NCI-H2196 (cell line): Measurements from ENCODE around the gene RBM25.
A peak's percentile ranks its signal among the peaks of the same experiment; 100 is the strongest.
"Not testable (repeated sequence)": the region's sequence is repeated elsewhere in the genome, so short reads cannot be mapped to it uniquely, and the experiment has no call there.

Experiments
- DNase-seq: peaks from one replicate; lab custom pipeline; 2025; ENCODE audit not compliant: unreplicated experiment; lab: John Stamatoyannopoulos, UW

RBM25 gene

DNA sequence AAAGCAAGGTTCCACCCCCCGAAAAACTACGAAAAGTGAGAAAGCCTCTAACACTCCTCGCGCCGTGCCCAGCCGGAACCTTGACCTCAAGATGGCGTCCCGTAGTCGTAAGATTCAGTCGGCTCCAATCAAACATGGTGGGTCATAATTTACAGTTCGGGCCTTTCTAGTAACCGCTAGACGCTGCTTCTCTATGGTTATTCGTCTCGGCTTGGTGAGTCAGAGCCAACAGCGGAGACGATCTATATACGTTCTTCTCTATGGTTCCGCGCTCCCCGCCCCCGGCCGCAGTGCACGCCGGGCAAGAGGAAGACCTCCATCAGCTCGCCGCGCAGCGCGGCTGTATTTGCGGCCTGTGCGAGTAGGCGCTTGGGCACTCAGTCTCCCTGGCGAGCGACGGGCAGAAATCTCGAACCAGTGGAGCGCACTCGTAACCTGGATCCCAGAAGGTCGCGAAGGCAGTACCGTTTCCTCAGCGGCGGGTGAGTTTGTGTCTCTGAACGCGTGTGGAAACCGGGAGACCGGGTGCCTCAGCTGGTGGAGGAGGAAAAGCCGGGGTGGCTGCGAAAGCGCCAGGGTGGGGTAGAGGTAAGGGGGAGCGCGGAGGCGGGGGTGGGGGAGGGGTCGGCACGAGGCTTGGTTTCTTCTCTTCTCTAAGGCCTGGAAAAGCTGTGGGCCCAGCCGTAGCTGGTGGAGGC is at the start of gene RBM25:
TSS of gene RBM25 (plus strand) at position 311 of the 698 bp plus-strand sequence. CDS start 13,108 bp downstream, outside the sequence.
- DNase-seq, result peak; percentile 97

DNA sequence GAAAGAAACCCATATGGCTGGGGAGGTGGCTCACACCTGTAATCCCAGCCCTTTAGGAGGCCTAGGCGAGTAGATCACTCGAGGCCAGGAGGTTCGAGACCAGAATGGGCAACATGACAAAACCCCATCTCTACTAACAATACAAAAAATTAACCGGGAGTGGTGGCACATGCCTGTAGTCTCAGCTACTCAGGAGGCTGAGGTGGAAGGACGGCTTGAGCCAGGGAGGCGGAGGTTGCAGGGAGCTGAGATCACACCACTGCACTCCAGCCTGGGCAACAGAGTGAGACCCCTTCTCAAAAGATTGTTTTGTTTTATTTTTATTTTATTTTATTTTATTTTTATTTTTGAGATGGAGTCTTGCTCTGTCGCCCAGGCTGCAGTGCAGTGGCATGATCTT is 47.1 kb upstream of the RBM25 start:
- DNase-seq, result not testable (repeated sequence)

DNA sequence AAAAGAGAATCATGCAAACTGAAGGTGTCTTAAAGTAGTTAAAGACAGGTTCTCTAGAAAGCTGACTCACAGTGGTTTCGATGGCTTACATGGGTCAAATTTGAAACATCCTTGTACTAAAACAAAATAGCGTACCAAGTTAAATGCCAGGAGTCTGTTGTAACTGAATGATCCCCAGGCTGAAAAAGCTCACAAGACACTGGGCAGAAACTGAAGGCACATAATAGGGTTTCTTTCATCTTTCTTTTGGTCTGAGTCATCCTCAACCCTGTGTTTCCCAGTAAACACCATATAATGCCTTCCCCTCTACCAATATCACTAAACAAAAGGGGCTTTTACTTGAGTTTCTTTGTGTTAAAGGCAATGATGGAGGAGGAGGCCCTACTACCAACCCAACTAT is 44.2 kb upstream of the RBM25 start:
- DNase-seq, result no peak

DNA sequence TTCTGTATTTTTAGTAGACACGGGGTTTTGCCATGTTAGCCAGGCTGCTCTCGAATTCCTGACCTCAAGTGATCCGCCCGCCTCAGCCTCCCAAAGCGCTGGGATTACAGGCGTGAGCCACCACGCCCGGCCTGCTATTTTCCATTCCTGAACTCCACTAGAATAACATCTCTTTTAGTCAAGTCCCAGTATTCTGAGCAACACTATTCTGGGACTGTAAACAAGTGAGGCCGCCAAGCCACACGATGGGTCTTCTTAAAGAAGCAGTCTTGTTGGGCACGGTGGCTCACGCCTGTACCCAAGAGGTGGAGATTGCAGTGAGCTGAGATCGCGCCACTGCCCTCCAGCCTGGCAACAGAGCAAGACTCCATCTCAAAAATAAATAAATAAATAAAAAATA is 42.8 kb upstream of the RBM25 start:
- not testable (repeated sequence) for DNase-seq

DNA sequence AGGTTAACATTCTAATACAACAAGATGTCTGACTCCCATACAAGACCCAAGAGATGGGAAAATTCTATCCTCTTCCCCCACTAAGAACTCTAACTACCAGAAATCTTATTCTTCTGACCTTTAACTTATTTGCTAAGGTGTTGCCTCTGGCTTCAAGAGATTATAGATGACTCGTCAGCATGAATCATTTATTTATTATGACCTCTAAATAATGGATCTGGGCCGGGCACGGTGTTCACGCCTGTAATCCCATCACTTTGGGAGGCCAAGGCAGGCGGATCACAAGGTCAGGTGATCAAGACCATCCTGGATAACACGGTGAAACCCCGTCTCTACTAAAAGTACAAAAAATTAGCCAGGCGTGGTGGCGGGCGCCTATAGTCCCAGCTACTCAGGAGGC is 42.3 kb upstream of the RBM25 start:
- not testable (repeated sequence) for DNase-seq

DNA sequence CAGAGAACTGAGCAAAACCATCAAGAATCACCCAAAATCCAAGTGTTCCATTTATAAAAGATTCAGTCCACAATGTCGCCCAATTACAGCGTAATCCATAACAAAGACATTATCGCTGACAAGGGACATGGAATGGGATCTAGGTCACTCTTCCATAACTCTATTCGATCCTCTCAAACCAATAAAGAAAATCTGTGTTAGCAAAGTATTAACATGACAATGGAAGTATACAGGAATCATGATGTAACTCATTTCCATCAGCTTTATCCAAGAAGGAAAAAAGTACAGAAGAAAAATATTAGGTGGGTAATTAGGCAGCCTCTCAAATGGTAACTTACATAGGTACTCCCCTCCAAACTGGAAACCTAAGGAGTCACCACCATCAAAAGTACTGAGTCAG is 36.3 kb upstream of the RBM25 start:
- no peak for DNase-seq

DNA sequence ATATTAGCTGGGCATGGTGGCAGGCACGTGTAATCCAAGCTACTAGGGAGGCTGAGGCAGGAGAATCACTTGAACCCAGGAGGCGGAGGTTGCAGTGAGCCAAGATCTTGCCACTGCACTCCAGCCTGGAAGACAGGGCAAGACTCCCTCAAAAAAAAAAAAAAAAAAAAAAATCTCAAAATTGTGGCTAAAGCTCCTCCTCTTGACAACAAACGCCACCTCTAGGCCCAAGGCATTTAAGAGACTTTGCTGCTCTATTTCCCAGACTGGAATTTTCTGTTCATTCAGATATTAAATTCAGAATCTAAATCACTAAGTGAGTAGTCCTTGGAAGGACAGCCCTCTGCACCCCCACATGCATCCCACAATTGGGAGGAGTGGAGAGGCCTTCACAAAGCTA is 32.8 kb upstream of the RBM25 start:
- no peak for DNase-seq

DNA sequence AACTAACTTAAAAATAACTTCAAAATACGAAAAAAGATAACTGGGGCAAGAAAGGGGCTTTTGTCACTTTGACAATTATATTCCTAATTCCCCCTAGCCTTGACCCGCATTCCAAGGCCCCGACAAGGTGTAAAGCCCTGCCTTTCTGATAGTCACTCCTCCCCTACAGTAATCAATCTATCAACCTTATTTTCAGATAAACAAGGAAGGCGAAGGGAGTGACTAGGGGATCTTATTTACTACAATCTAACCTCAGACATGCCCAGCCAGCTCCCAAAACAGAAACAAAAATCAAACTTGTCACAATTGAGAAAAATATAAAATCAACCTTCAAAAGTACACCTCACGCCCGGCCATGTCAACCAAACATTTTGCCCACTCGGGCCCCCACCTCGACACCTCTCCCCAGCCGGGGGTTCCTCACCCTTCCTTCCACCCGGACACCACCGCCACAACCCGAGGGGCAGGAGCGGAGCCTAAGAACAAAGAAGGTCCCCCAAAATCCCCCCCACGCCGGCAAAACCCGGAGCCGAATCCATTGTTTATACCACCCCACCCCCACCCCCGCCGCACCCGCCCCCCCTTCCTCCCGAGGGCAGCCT is 32.0 kb upstream of the RBM25 start:
- no peak for DNase-seq

DNA sequence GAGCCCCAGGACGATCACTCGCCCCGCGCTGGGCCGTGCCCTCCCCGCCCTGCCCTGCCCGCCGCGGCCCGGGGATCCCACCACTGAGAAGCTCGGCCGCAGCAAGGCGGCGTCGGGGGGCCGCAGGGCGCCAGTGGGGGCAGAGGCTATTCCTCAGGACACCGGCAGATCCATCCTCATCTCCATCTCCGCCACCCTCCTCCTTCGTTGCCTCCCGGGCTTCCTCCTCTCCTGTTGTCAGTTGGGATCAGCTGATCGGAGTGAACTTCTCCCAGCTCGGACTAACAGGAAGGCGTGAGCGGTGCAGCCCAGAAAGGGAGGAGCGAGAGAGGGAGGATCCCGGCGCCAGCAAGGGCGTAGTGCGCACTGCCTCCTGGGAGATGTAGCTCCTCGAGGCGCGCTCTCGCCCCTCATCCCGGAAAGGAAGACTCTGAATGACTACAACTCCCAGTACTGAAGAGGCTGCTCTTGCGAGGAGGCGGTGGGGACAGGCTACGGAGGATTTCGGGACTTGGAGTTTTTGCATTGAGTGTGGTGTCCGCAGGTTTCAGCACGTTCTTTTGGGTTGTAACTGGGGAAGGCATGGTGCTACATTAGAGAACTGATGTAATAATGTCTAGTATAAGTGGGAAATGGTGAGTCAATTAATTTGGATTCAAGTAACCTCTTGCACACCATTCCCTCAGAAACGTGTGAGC is 31.3 kb upstream of the RBM25 start, which contains the start of gene ZFYVE1:
TSS of gene ZFYVE1 (minus strand) at position 262 of the 698 bp plus-strand sequence. CDS start 2,598 bp downstream, outside the sequence.
- DNase-seq, result peak; percentile 98

DNA sequence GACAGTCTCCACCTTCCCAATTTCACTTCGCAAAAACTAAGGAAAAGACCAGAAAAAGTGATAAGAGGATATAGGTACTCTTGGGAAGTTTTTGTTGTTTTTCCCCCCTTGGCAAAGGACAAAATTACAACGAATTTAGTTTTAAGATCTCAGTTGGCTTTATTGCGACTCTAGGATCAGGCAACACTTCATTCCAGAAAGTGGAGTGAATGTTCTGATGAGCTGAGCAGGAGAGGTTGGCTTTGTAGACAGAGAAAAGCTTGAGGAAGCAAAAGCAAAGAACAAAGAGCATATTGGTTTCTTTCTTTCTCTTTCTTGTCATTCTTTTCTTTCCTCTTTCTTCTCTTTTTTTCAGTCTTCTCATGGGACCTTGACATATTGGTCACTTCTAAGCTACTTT is 30.8 kb upstream of the RBM25 start:
- no peak for DNase-seq

DNA sequence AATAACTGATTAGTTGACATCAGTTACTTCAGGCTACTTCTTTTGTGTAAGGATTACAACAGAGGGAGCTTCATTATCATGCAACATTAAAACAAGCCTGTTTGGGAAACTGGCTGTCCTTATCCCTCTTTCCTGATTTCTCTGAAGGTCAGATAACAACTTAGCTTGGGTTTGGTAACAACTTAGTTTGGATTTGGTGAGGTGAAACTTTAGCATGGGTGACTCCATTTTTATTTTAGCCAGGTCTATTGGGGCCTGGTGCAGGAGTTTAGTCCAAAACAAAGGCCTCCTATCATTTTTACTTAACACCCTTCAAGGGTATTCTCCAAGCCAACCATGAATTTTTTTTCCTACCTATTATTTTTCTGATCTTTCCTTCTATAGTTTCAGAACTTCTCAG is 30.4 kb upstream of the RBM25 start:
- no peak for DNase-seq

DNA sequence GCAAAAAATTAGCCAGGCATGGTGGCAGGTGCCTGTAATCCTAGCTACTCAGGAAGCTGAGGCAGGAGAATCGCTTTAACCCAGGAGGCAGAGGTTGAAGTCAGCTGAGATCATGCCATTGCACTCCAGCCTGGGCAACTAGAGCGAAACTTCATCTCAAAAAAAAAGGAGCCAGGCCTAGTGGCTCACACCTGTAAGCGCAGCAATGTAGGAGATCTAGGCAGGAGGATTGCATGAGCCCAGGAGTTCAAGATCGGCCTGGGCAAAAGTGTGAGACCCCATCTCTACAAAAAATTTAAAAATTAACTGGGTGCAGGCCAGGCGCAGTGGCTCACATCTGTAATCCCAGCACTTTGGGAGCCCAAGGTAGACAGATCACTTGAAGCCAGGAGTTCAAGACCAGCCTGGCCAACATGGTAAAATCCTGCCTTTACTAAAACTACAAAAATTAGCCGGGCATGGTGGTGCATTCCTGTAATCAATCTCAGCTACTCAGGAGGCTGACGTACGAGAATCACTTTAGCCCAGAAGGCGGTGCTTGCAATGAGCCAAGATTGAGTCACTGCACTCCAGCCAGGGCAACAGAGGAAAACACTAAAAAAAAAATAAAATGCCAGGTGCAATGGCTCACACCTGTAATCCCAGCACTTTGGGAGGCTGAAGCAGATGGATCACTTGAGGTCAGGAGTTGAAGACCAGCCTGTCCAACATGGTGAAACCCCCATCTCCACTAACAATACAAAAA is 21.5 kb upstream of the RBM25 start:
- not testable (repeated sequence) for DNase-seq

DNA sequence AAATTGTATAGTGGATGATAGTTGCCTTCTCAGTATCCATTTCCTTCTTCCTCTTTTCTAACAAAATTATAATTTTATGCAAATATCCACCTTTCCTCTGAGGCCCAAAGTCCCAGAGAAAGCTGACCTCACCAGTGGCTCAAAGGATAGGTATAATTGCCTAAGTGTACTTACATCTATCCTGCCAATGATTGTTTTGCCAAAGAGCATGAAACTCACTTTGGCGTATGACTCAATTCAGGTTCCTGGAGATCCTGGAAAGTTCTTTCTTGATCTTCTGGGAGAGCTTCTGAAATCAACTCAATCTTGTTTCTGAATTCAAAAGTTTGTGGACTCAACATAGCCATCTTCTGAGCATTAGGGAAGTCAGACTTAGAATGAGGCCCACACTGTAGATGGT is 10.5 kb upstream of the RBM25 start:
- DNase-seq, result no peak

DNA sequence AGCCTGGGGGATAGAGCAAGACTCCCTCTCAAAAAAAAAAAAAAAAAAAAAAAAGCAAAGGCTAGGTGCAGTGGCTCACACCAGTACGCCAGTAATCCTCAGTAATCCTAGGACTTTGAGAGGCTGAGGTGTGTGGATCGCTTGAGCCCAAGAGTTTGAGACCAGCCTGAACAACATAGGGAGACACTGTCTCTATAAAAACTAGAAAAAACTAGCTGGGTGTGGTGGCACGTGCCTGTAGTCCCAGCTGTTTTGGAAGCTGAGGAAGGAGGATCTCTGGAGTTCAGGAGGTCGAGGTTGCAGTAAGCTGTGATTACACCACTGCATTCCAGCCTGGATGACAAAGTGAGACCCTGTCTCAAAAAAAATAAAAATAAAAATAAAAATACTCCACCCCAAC is 8.9 kb upstream of the RBM25 start:
- DNase-seq, result no peak

DNA sequence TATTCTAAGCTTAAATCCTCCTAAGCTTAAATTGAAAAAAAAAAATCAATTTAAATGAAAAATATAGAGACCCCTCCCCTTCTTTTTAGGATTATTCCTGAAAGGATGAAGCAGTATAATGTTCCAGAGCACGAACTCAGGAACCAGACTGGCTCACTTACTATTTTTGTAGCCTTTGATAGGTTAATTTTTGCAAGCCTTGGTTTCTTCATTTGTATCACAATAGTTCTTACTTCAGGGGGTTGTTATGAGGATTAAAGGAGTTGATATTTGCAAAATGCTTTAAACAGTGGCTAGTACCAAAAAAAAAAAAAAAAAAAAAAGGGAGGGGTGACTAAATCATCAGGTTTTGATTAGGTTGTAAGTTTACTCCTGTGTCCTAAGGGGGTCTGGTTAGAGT is 3.1 kb upstream of the RBM25 start:
- no peak for DNase-seq

DNA sequence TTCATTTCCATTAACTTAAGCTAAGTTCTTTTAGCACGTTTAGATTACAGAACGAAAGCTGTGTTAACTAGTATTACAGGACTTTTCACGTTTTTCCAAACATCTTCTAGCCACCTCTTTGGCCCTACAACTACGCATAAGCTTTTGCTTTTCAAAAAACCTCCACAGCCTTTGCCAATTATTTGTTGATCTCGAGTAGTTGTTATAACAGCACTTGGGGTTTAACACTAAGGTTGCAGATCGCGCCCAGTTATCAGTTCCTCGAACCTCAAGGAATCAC is 450 bp upstream of the RBM25 start:
- no peak for DNase-seq

DNA sequence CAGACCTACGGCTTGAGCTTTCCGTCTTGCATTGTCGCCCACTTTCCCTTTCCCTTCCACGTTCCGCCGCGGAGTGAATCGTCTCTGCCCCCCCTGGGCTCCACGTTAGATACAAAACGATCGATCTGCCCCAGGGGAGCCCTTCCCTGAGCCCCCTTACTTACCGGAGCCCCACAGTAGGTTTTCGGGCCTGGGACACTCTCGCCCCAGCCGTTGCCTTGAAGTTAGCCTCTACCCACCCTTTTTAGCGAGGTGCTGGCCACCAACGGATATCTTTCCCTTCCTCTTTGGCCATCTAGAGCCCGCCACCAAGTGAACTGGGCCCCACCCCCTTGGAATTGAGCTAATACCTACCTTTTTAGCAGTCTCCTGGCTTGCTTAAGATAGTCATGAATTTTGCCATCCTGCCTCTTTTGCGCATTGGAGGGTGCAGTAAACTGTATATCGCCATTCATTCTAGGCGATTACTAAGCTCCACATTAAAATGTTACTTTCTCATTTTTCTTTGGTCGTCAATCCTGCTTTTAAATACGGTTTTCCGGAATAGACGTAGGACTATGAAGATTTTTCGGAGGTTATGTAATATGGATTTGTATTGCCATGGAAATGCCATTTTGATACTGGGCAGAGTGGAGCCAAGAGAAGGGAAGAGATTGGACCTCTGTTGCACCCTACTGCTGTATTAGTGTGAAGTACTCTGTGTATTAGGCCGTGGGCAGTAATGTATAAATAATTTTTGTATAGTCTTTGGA is 764 bp downstream of the RBM25 start:
- DNase-seq, result peak; percentile 28

DNA sequence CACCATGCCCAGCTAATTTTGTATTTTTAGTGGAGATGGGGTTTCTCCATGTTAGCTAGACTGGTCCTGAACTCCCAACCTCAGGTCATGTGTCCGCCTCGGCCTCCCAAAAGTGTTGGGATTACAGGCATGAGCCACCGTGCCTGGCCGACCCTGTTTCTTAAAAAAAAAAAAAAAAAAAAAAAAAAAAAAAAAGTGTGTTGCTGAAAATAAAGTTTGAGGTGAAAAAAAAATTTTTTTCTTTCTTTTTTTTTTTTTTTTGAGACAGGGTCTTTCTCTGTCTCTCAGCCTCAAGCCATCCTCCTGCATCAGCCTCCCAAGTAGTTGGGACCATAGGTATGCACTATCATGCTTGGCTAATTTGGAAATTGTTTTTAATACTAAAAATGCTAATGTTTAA is 11.3 kb downstream of the RBM25 start:
- no peak for DNase-seq

DNA sequence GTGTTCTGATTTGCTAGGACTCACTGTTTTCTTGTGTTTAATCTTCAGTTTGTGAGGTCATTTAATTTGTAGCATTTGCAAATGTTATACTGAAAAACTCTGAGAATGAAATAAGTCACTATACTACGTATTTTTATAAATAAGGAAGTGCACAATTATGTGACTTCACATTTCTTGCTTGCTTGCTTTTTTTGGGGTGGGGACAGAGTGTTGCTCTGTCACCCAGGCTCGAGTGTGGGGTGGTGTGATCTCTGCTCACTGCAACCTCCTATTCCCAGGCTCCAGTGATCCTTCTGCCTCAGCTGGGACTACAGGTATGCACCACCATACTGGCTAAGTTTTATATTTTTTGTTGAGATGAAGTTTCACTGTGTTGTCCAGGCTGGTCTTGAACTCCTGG is 32.7 kb downstream of the RBM25 start:
- no peak for DNase-seq

DNA sequence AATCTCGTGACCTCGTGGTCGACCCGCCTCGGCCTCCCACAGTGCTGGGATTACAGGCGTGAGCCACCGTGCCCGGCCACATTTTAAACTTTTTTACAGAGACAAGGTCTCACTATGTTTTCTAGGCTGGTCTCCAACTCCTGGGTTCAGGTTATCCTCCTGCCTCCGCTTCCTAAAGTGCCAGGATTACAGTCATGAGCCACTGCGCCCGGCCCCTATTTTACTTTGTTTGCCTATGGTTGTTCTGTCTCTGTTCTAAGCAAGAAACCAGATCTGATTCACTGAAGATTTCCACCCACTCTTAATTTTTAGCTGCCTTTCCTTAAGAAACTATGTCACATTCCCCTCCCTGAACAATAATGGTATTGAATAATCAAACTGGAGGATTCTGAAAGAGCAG is 39.1 kb downstream of the RBM25 start:
- no peak for DNase-seq

DNA sequence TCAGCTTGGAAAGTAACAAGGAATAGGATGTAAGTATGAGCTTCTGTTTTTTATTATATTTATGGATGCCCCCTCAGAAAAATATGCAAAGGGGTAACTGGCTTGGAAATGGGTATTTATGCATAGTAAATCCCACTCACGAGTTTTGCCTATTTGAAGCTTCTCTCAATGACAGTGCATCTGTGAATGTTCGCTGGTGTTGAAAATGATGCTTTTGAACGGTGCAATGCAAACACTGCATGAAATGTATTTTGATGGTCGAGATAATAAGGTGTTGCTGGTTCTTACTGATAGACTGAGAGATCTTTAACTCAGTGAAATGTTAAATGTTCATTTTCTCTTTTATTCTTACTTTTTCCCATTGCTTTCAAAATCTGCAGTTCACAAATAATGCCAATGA is 42.0 kb downstream of the RBM25 start:
- DNase-seq, result no peak
